WTC11 (cell line): ENCODE measurements around the gene RPL10A. TPM values are rescaled to one million over a fixed set of nuclear protein-coding genes. Genes with fewer than 3 reads are reported as not detected.

Experiments
- ATAC-seq: fragments of 200-7000 bp; cut with Tn5 transposase; 2 replicates; pipeline ENCODE4 v1.10.0; 2021; ENCODE audit warnings: mild to moderate bottlenecking, moderate library complexity
- CTCF ChIA-PET: fragments of 300-600 bp; sonication (Branson Sonifier 250); formaldehyde crosslinking; loops from one replicate; lab custom pipeline; 2021; ENCODE audit warnings: antibody characterized with exemption; lab: Charles Lee
- POLR2A ChIA-PET: fragments of 350-600 bp; sonication (Branson Sonifier 250); formaldehyde crosslinking; loops from one replicate; lab custom pipeline; 2021; ENCODE audit warnings: antibody characterized with exemption; lab: Charles Lee
- DNase-seq: peaks from one replicate; pipeline ENCODE4 v3.0.0; 2021; ENCODE audit warnings: low spot score
- H3K27ac Mint-ChIP-seq: 2 replicates; pipeline ENCODE4 v1.8.0; 2021; ENCODE audit warnings: mixed read lengths
- H3K27me3 Mint-ChIP-seq: 2 replicates; pipeline ENCODE4 v1.8.0; 2021; ENCODE audit warnings: low read depth, mild to moderate bottlenecking, moderate library complexity, mixed read lengths
- H3K36me3 Mint-ChIP-seq: 2 replicates; pipeline ENCODE4 v1.8.0; 2021; ENCODE audit warnings: mixed read lengths
- H3K4me1 Mint-ChIP-seq: 2 replicates; pipeline ENCODE4 v1.8.0; 2022; ENCODE audit warnings: mixed read lengths
- H3K4me3 Mint-ChIP-seq: 2 replicates; pipeline ENCODE4 v1.8.0; 2021; ENCODE audit warnings: mild to moderate bottlenecking, moderate library complexity, mixed read lengths
- H3K9me3 Mint-ChIP-seq: 2 replicates; pipeline ENCODE4 v1.8.0; 2021; ENCODE audit warnings: mixed read lengths
- ATF6 ChIP-seq: sonication (generic); formaldehyde crosslinking; IDR thresholded peaks from 2 replicates; pipeline ENCODE4 v1.8.1; 2023; ENCODE audit warnings: mild to moderate bottlenecking, missing genetic modification reagents
- CREM ChIP-seq: sonication (generic); formaldehyde crosslinking; IDR thresholded peaks from 2 replicates; pipeline ENCODE4 v1.8.1; 2022; ENCODE audit warnings: mild to moderate bottlenecking, missing genetic modification reagents, moderate library complexity
- E2F1 ChIP-seq: sonication (generic); formaldehyde crosslinking; IDR thresholded peaks from 2 replicates; pipeline ENCODE4 v1.8.0; 2022; ENCODE audit warnings: mild to moderate bottlenecking, missing genetic modification reagents
- E2F5 ChIP-seq: sonication (generic); formaldehyde crosslinking; IDR thresholded peaks from 2 replicates; pipeline ENCODE4 v1.8.1; 2022; ENCODE audit warnings: mild to moderate bottlenecking, moderate library complexity, missing genetic modification reagents
- ETV6 ChIP-seq: sonication (generic); formaldehyde crosslinking; IDR thresholded peaks from 2 replicates; pipeline ENCODE4 v1.8.1; 2022; ENCODE audit warnings: mild to moderate bottlenecking, missing genetic modification reagents
- FOXJ3 ChIP-seq: sonication (generic); formaldehyde crosslinking; IDR thresholded peaks from 2 replicates; pipeline ENCODE4 v1.9.0; 2021; ENCODE audit warnings: missing genetic modification reagents, mild to moderate bottlenecking, borderline replicate concordance
- FOXK1 ChIP-seq: sonication (generic); formaldehyde crosslinking; IDR thresholded peaks from 2 replicates; pipeline ENCODE4 v1.8.0; 2022; ENCODE audit warnings: mild to moderate bottlenecking, moderate library complexity, missing genetic modification reagents
- JUN ChIP-seq: sonication (generic); formaldehyde crosslinking; IDR thresholded peaks from 2 replicates; pipeline ENCODE4 v1.8.0; 2023; ENCODE audit warnings: mild to moderate bottlenecking, missing genetic modification reagents
- MLX ChIP-seq: sonication (generic); formaldehyde crosslinking; IDR thresholded peaks from 2 replicates; pipeline ENCODE4 v1.8.1; 2023; ENCODE audit warnings: mild to moderate bottlenecking, missing genetic modification reagents, moderate library complexity
- NR2C2 ChIP-seq: sonication (generic); formaldehyde crosslinking; IDR thresholded peaks from 2 replicates; pipeline ENCODE4 v1.8.0; 2022; ENCODE audit warnings: mild to moderate bottlenecking, missing genetic modification reagents
- TCF7 ChIP-seq: sonication (generic); formaldehyde crosslinking; IDR thresholded peaks from 2 replicates; pipeline ENCODE4 v1.8.0; 2022; ENCODE audit warnings: mild to moderate bottlenecking, low read depth, missing genetic modification reagents, moderate library complexity
- TEAD1 ChIP-seq: sonication (generic); formaldehyde crosslinking; IDR thresholded peaks from 2 replicates; pipeline ENCODE4 v1.8.0; 2022; ENCODE audit warnings: mild to moderate bottlenecking, missing genetic modification reagents
- USF1 ChIP-seq: sonication (generic); formaldehyde crosslinking; IDR thresholded peaks from 2 replicates; pipeline ENCODE4 v1.8.0; 2022; ENCODE audit warnings: mild to moderate bottlenecking, missing genetic modification reagents
- ZSCAN18 ChIP-seq: fragments of 250-450 bp; sonication (Bioruptor Pico); IDR thresholded peaks from 2 replicates; pipeline ENCODE4 v2.1.2; 2022; ENCODE audit warnings: mild to moderate bottlenecking, moderate library complexity
- total RNA-seq: library from RNA; stranded (reverse); gene quantifications from 3 replicates; pipeline ENCODE4 v1.2.3, GENCODE V29; 2021

The RPL10A gene
- total RNA-seq, 1 experiment from 2014 or later = 1,829 TPM

GRCh38 chr6:35426074-35426473, 42.1 kb upstream of the RPL10A start (continued):
- TF ChIP-seq ZSCAN18 (CRISPR knock-in tag) = no peak

- TF ChIP-seq TEAD1 (no peak), E2F5 (CRISPR knock-in tag) (no peak), TCF7 (CRISPR knock-in tag) (no peak), E2F1 (CRISPR knock-in tag) (no peak), USF1 (CRISPR knock-in tag) (no peak), ZSCAN18 (CRISPR knock-in tag) (no peak), FOXK1 (CRISPR knock-in tag) (no peak), FOXJ3 (CRISPR knock-in tag) (no peak), CREM (CRISPR knock-in tag) (no peak), JUN (CRISPR knock-in tag) (no peak), ATF6 (no peak)
- DNase-seq = no peak
- ATAC-seq = peak; percentile 15; the same call in 1 of the 2 replicates
- peak overlapping the region; percentile 27; the same call in 1 of the 2 replicates for H3K27ac Mint-ChIP-seq
- H3K9me3 Mint-ChIP-seq = peaks cover 20% of the 10 kb centered on the region
- H3K27me3 Mint-ChIP-seq = no peaks in the 10 kb centered on the region
- peaks cover 25% of the 10 kb centered on the region for H3K36me3 Mint-ChIP-seq
- POLR2A ChIA-PET = interaction anchor here (0.6 to 1.5 kb wide), 2 partner anchors 11 to 506 kb away, joined by 3 to 7 read pairs; no protein-coding TSS in a partner anchor
- CTCF ChIA-PET = interaction anchor here (1.0 to 4.1 kb wide), 6 partner anchors 9 to 86 kb away, joined by 3 to 33 read pairs (median 6); partner anchors contain the start of genes PPARD and RPL10A
- peaks cover 23% of the 10 kb centered on the region for H3K4me1 Mint-ChIP-seq
- no peak overlapping the region for H3K4me3 Mint-ChIP-seq
Observed at GRCh38 chr6:35427435-35427834, 40.8 kb upstream of the RPL10A start.

GRCh38 chr6:35427851-35428321, 40.3 kb upstream of the RPL10A start:
- Mint-ChIP-seq H3K9me3 (peaks cover 20% of the 10 kb centered on the region), H3K4me3 (no peak overlapping the region), H3K36me3 (peaks cover 25% of the 10 kb centered on the region), H3K27ac (peak overlapping the region; percentile 74; the same call in 1 of the 2 replicates), H3K27me3 (no peaks in the 10 kb centered on the region), H3K4me1 (peaks cover 23% of the 10 kb centered on the region)
- POLR2A ChIA-PET = interaction anchor here (0.6 to 1.5 kb wide), 2 partner anchors 11 to 506 kb away, joined by 3 to 7 read pairs; no protein-coding TSS in a partner anchor
- CTCF ChIA-PET = interaction anchor here (0.8 to 4.1 kb wide), 7 partner anchors 8 to 110 kb away, joined by 3 to 33 read pairs (median 6); partner anchors contain the start of genes PPARD and RPL10A
- ATAC-seq = peak; percentile 27
- no peak for TF ChIP-seq MLX (CRISPR knock-in tag)
- TF ChIP-seq NR2C2 (CRISPR knock-in tag) = no peak
- TF ChIP-seq ZSCAN18 (CRISPR knock-in tag) = no peak
- TF ChIP-seq ETV6 (CRISPR knock-in tag) = no peak
- no peak for TF ChIP-seq TCF7 (CRISPR knock-in tag)
- DNase-seq = no peak
